GM19238 (cell line): Measurements from ENCODE around the gene KRT85.

Experiments used
- DNase-seq: peaks from one replicate; pipeline ENCODE4 v3.0.0; 2011; ENCODE audit warnings: low spot score; ENCODE audit not compliant: insufficient read length

KRT85 gene

GRCh38 chr12:52394836-52395405 lies 27.6 kb upstream of the KRT85 start:
- DNase-seq, result no peak

- DNase-seq, result no peak
Observed at GRCh38 chr12:52392465-52393007, 25.3 kb upstream of the KRT85 start.

GRCh38 chr12:52391618-52392002 lies 24.3 kb upstream of the KRT85 start:
- no peak for DNase-seq

- no peak for DNase-seq
Observed at GRCh38 chr12:52390739-52391617, 23.7 kb upstream of the KRT85 start.

GRCh38 chr12:52389313-52390207 lies 22.3 kb upstream of the KRT85 start:
- no peak for DNase-seq

GRCh38 chr12:52387859-52388258 lies 20.6 kb upstream of the KRT85 start:
- DNase-seq, result no peak

- no peak for DNase-seq
Observed at GRCh38 chr12:52385226-52385702, 18.0 kb upstream of the KRT85 start, which contains the start of gene KRT84. TSS of gene KRT84 (minus strand) at chr12:52385652. CDS start at chr12:52385585, 67 bp downstream.

GRCh38 chr12:52383331-52383730 lies 16.1 kb upstream of the KRT85 start:
- no peak for DNase-seq

- no peak for DNase-seq
Observed at GRCh38 chr12:52382854-52383253, 15.6 kb upstream of the KRT85 start.

- DNase-seq, result no peak
Observed at GRCh38 chr12:52381206-52381605, 13.9 kb upstream of the KRT85 start.

GRCh38 chr12:52380271-52380694 lies 13.0 kb upstream of the KRT85 start:
- DNase-seq, result no peak

GRCh38 chr12:52379536-52379935 lies 12.3 kb upstream of the KRT85 start:
- DNase-seq, result no peak

GRCh38 chr12:52378091-52378490 lies 10.8 kb upstream of the KRT85 start:
- no peak for DNase-seq

GRCh38 chr12:52377266-52377665 lies 10.0 kb upstream of the KRT85 start:
- no peak for DNase-seq

- peak; percentile 70 for DNase-seq
Observed at GRCh38 chr12:52372216-52373154, 5.2 kb upstream of the KRT85 start.

- no peak for DNase-seq
Observed at GRCh38 chr12:52371716-52372115, 4.4 kb upstream of the KRT85 start.

- DNase-seq, result no peak
Observed at GRCh38 chr12:52370926-52371608, 3.8 kb upstream of the KRT85 start.

- no peak for DNase-seq
Observed at GRCh38 chr12:52369809-52370208, 2.5 kb upstream of the KRT85 start.

GRCh38 chr12:52369211-52369610 lies 1.9 kb upstream of the KRT85 start:
- DNase-seq, result no peak

GRCh38 chr12:52368508-52368907 lies 1.2 kb upstream of the KRT85 start:
- no peak for DNase-seq
